Right forelimb (tissue), 1 donor: ENCODE measurements around the gene FAM13B.
"Not testable (repeated sequence)": the region's sequence is repeated elsewhere in the genome, so short reads cannot be mapped to it uniquely, and the experiment has no call there.

ENCODE experiments used
- DNase-seq: peaks from one replicate; pipeline ENCODE4 v3.0.0-alpha.2; 2018

Gene FAM13B

DNA sequence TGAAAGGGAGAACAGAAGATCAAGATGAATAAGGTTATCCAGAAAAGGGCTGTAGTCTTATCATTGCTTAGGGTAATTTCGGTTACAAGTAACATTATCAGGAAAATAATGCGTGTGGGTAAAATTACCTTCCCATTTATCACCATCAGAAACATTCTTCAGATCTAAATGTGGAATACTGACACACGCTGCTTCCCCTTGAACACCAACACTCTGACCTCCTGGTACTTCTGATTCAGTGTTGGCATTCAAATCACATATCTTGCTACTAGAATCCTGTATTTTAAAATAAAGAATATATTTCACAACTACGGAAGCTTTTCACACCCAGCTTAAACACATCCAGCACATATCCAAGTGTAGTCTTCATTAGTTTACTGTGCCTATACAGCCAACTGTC lies 73.4 kb downstream of the FAM13B start:
- DNase-seq, result no peak

DNA sequence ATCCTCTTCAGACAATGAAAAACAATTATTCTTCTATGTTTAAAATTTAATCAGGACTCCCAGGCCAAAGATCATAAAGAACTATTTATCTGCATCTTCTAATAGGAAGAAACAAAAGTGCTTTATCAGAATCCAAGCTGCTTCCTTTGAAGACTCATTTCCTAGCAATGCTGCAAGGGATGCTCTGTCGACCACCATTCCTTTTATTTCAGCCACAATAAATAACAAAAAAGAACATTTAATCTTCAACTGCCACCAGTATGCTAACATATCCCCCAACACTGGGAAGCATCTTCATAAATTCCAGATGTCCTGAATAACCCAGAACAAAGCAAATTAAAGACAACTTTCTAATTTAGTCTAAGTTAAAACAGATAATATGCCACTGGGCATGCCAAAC lies 74.9 kb downstream of the FAM13B start:
- no peak for DNase-seq

- no peak for DNase-seq
Measured at GRCh38 chr5:137954131-137954879, 78.6 kb downstream of the FAM13B start.

GRCh38 chr5:137945825-137946224 lies 87.1 kb downstream of the FAM13B start:
- DNase-seq, result no peak

DNA sequence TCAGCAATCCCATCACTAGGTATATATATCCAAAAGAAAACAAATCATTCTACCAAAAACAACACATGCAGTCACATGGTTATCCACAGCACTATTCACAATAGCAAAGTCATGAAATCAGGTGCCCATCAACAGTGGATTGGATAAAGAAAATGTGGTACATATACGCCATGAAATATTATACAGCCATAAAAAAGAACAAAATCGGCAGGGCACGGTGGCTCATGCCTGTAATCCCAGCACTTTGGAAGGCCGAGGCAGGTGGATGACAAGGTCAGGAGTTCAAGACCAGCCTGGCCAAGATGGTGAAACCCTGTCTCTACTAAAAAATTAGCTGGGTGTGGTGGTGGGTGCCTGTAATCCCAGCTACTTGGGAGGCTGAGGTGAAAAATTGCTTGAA lies 88.6 kb downstream of the FAM13B start:
- not testable (repeated sequence) for DNase-seq

GRCh38 chr5:137939331-137939730 lies 93.5 kb downstream of the FAM13B start:
- DNase-seq, result no peak

DNA sequence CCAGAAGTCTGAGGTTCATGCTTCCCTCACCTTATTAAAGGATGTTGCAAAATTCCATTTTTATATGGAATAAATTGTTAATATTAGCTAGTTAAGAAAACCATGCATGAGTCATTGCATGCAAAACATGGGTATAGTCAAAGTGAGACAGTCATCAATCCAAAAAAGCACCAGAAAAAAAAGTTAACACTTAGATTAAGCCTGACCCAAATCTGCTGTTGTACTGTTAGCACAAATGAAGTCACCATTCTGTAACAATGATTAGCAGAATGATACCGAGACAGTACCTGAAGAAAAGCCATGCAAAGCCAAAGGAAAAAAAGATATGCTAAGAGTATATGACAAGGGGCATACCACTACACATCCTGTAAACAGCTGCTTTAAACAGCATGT lies 94.1 kb downstream of the FAM13B start:
- no peak for DNase-seq

DNA sequence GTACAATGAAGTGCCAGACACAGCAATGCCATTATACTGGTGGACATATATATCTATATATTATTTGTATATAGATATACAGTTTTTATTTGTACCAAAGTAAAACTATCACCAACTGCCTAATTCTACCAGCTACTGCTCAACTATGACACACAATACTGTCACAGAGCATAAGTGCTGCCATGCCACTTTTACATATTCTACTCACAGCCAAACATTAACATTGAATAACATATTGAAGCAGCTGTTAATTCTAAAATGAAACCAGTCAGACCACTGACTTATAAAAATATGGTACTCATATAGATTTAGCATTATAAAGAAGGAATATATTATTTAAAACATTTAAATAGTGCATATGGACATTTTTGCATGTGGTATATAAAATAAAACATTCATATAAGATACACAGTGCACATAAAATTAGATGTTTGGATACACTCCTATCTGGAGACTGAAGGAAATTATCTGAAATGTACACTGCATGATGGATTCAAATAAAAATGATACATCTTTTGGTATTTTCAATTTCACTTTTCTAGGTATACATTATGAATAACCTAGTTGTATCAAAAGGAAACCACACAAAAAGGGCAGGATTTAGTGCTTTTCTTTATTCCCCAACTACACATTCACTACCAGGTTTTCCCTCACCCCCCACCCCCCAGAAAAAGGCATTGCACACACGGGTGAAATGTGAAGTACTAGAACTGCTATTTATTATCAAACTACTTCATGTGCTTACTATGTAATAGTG lies 94.7 kb downstream of the FAM13B start:
- DNase-seq, result no peak

GRCh38 chr5:137935694-137936093 lies 97.2 kb downstream of the FAM13B start:
- DNase-seq, result no peak

DNA sequence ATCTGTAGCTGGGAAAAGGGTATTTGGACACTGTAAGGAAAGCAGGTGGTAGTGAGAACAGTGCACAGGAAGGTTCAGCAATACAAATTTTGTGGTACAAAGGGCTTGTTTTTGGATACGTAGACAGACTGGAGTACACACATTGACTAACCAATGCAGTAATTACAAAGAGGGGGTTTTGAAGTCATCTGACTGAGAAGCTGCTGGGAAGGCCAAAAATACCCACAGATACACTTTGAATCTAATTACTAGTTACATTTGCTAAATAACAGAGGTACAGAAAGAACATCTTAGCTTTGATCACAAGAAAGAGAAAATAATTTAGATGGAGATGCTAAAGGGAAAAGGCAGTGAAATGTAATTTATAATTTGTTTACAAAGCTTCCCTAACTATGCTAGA lies 97.7 kb downstream of the FAM13B start:
- DNase-seq, result no peak

DNA sequence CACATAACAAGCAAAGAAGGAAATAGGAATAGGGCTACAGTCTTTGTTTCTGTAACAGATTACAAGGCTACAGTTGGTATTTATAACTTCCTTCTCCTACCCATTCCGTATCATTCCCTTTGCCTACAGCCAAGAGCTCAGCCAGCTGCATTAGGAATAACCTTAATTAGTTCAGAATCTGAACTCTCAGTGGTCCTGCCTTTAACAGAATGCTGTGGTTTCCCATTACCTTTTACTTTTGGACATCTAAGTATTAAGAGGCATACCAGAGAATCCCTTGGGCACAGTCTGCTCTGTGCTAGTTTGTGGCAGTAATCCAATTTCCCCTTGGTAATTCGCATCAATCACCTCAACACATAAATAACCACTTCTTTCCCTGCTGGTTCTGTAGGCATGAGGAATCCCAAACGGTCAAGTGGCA lies 99.4 kb downstream of the FAM13B start:
- no peak for DNase-seq

DNA sequence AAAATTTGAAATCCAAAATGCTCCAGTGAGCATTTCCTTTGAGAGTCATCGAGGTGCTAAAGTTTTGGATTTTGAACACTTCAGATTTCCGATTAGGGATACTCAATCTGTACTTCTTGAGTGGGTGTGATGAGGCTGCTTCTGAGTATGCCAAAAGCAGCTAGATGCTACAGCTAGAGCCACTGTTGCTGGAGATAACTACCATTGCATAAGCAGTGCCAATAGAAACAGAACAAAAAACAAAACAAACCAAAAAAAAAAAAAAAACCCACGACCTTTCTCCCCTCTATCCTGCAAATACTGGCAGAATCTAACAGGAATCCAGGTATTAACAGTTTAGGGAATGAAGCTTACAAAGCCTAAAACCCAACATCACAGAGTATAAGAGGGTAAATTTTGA lies 100.1 kb downstream of the FAM13B start:
- DNase-seq, result no peak

- no peak for DNase-seq
Measured at GRCh38 chr5:137923856-137924255, 109.0 kb downstream of the FAM13B start.

GRCh38 chr5:137921931-137922330 lies 110.9 kb downstream of the FAM13B start:
- DNase-seq, result no peak

DNA sequence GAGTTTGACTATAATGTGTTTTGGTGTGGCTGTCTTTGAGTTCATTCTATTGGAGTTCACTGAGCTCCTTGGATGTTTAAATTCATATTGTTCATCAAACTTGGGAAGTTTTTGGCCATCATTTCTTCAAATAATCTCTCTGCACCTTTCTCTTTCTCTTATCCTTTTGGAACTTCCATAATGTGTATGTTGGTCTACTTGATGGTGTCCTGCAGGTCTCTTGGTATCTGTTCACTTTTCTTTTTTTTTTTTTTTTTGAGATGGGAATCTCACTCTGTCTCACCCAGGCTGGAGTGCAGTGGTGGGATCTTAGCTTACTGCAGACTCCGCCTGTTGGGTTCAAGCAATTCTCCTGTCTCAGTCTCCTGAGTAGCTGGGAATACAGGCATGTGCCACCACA lies 116.0 kb downstream of the FAM13B start:
- DNase-seq, result no peak

- no peak for DNase-seq
Measured at GRCh38 chr5:137914758-137915157, 118.1 kb downstream of the FAM13B start.

GRCh38 chr5:137902408-137903133 lies 130.3 kb downstream of the FAM13B start:
- no peak for DNase-seq

DNA sequence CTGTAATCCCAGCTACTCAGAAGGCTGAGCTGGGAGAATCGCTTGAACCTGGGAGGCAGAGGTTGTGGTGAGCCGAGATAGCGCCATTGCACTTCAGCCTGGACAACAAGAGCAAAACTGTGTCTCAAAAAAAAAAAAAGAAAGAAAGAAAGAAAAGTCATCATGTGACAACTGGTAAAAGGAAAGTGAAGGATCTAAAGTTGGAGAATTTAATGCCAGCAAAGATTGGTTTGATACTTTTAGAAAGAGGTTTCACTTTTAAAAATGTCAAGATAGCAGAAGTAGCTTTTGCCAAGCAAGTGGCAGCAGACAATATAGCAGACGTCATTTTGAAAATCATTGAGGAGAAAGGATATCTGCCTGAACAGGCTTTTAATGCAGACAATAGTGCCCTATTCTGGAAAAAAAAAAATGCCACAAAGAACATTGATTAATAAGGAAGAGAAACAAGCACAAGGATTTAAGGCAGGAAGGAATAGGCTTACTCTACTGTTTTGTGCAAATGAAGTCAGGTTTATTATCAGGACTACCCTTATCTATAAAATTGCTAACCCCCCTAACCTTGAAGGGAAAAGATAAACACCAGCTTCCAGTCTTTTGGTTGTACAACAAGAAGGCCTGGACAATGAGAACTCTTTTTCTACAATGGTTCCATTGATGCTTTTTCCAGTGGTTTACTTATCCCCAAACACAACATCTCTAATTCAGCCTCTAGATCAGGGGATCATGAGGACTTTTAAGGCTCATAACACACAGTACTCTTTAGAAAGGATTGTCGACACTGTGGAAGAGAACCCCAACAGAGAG lies 131.7 kb downstream of the FAM13B start:
- DNase-seq, result no peak

- DNase-seq, result no peak
Measured at GRCh38 chr5:137899493-137899892, 133.4 kb downstream of the FAM13B start.

DNA sequence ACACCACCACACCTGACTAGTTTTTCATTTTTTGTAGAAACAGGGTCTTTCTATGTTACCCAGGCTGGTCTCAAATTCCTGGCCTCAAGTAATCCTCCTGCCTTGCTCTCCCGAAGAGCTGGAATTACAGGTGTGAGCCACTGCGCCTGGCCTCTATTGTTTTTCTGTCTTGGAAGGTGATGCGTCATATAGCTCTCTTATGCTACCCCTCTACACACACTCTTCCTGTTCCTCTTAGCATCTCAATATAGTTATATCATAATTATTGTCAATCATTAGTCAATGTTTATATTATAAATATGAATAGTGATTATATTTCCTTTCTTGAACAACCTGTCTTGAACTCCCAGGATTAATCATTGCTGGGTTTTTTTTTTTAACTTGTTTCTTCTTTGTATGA lies 136.3 kb downstream of the FAM13B start:
- DNase-seq, result no peak

GRCh38 chr5:137894586-137894985 lies 138.3 kb downstream of the FAM13B start:
- DNase-seq, result no peak

DNA sequence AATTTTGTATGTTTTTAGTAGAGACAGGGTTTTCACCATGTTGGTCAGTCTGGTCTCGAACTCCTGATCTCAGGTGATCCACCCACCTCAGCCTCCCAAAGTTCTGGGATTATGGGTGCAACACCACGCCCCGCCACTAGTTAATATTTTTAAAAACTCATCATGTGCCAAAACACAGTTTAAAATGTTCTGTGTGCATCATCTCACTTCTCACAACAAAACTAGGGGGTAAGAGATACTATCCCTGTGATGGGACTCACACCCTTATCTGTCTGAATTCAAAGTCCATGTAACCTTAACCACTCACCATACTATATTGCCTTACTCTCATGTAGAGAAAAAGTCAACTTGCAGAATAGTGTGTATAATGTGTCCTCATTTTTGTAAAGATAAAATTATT lies 141.0 kb downstream of the FAM13B start:
- no peak for DNase-seq

DNA sequence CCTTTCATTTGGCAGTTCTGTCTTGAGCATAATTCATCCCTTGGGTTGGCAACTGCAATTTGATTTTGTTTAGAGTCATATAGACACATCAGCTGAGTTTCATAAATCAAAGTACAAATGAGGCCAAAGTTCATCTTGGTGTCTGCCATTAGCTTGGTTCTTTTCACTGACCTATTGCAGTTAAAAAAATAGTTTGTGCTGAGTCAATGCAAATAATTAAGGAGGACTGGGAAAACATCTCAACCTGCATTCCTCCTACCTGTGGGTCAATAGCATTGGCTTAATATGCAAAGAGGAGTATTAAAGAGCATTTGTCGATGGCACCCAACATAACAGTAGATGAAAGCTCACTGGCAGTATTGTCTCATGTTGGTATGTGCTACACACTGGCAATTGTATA lies 142.0 kb downstream of the FAM13B start:
- DNase-seq, result no peak
